Embryonic facial prominence (tissue), 1 donor: Measurements from ENCODE around the gene MAU2.
"Not testable (repeated sequence)": the region's sequence is repeated elsewhere in the genome, so short reads cannot be mapped to it uniquely, and the experiment has no call there.

ENCODE experiments used
- DNase-seq: peaks from one replicate; pipeline ENCODE4 v3.0.0-alpha.2; 2016; ENCODE audit errors: extremely low spot score

The MAU2 gene

GRCh38 chr19:19384486-19384885 lies 63.9 kb downstream of the MAU2 start:
- no peak for DNase-seq

- DNase-seq = peak; percentile 98
Observed at GRCh38 chr19:19385131-19385895, 64.7 kb downstream of the MAU2 start.

GRCh38 chr19:19385896-19386869 lies 65.6 kb downstream of the MAU2 start:
- DNase-seq = no peak

GRCh38 chr19:19387108-19387507 lies 66.5 kb downstream of the MAU2 start:
- DNase-seq = no peak

GRCh38 chr19:19388568-19389555 lies 68.2 kb downstream of the MAU2 start:
- no peak for DNase-seq

- DNase-seq = not testable (repeated sequence)
Observed at GRCh38 chr19:19389683-19390082, 69.1 kb downstream of the MAU2 start.

GRCh38 chr19:19394333-19394732 lies 73.7 kb downstream of the MAU2 start:
- not testable (repeated sequence) for DNase-seq

GRCh38 chr19:19399733-19400433 lies 79.3 kb downstream of the MAU2 start:
- no peak for DNase-seq

GRCh38 chr19:19402656-19403372 lies 82.2 kb downstream of the MAU2 start:
- no peak for DNase-seq

- DNase-seq = no peak
Observed at GRCh38 chr19:19403373-19403901, 82.8 kb downstream of the MAU2 start.

- peak; percentile 80 for DNase-seq
Observed at GRCh38 chr19:19404879-19405860, 84.5 kb downstream of the MAU2 start, which contains the start of gene GATAD2A. Gene GATAD2A, plus strand, starts transcription at chr19:19405675. Its CDS starts 59,671 bp downstream, at chr19:19465346.

- no peak for DNase-seq
Observed at GRCh38 chr19:19405971-19406877, 85.6 kb downstream of the MAU2 start.

- DNase-seq = no peak
Observed at GRCh38 chr19:19406878-19407632, 86.4 kb downstream of the MAU2 start.

GRCh38 chr19:19407633-19407930 lies 87.0 kb downstream of the MAU2 start:
- DNase-seq = no peak
